ENCODE results near the gene MEOX1.

The MEOX1 gene

DNA sequence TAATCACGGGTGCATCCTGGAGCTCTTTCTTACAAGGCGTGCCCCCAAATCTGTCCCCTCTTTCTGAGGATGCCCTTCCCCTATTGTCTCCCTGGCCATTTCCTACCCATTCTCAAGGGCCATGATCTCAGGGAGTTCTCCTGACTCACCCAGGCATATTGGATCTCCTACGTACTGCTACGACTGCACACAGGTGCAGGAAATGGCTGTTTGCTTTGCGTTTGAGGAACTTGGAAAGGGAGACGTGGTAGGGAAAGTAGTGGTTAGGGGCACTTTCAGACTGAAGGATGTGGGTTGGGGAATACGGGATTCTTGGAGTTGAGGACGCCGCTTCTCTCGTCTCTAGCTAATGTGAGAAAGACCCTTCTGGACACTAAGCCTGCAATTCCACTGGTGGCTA, 18.7 kb upstream of the MEOX1 start:
- no peak for DNase-seq

DNA sequence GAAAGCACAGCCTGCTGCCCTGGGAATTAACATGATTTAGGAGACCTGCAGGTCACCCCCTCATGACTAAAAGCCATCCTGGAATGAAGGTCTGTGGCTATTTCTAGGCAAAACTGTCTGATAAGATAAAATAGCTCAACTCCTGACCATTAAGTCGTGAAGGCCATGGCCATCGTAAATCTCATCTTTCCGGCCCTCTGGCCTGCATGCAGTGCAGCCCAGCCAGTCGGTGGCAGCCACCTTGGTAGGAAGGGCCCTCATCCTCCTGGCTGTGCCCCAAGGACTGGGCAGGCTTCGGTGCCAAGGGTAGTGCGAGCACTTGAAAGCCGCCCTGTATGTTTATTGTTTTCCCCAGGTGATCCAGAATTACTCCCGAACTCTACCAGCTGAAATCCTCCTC, 18.2 kb upstream of the MEOX1 start:
- no peak for DNase-seq

DNA sequence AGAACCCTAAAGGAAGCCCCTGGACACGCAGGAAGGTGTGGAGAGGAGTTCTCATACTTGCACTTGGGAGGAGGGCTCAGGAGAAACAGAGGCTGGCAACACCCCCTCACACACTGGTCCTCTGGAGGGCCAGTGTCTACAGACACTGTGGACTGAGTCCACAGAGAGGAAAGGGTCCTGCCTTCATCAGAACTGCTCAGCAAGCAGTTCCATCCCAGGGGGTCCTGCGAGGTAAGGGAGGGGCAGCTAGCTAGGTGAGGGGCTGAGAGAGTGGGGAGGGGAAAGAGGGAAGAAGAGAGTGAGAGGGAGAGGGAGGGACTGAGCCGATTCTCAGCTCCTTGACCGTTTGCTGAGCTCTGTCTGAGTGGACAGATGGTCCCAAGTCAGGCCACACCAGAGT, 17.7 kb upstream of the MEOX1 start:
- DNase-seq, result no peak

DNA sequence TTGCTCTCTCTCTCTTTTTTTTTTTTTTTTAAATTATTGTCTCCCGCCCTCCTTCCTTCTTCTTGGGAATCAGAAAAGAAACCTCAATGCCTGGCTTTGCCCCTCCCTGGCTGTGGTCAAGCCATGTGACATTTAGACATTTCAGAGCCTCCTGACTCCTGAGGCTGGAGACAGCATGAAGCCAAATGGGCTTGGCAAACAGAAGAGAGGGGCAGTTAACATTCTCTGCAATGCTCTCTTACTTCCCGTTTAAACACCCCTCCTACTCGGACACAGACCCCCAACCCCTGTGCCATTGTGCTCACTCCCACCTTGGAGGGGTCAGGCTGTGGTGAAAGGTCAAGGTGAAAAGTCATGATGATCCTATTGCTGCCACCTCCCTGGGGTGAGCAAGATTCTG, 14.7 kb upstream of the MEOX1 start:
- DNase-seq, result no peak

DNA sequence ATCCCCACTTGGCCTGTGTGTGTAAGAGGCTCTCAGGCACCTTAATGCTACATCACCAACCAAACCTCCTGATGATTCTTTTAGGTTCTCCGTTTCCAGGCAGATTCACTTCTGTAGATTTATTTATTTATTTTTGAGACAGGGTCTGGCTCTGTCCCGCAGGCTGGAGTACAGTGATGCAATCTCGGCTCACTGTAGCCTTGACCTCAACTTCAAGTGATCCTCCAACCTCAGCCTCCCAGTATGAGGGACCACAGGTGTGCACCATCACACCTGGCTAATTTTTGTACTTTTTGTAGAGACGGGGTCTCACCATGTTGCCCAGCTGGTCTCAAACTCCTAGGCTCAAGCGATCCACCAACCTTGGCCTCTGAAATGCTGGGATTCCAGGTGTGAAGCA, 12.7 kb upstream of the MEOX1 start:
- no peak for DNase-seq

DNA sequence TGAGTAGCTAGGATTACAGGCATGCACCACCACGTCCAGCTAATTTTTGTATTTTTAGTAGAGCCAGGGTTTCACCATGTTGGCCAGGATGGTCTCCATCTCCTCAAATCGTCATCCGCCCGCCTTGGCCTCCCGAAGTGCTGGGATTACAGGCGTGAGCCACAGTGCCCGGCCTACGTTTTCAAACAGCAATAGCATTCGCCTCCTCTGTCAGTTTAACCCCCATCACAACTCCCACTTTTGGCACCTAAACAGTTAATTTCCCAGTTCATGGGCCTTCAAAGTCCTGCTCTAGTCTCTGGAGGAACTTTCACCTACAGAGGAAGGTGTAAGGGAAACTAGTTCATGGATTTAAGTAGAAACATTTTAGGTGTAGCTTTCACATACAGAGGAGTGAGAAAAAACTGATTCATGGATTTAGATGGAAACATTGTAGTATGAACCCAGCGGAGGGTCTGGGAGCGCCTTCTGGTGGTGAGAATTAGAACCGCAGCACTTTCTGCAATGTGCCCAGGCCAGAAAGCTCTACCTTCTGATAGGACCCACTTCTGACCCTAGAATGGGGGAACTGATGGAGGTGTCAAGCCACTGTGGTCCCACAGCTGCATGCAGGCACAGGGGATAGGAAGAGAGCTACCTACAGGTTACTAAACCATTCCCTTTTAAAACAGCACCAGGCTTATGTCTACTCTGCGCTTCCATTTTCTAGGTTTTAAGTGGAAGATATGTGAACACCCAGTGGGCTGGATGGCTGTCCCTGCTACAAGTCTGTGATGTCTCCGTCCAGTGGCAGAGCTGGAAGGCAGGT, 12.0 kb upstream of the MEOX1 start:
- peak in 39 of 56 donors; percentile 7 to 82 (median 31) for DNase-seq

DNA sequence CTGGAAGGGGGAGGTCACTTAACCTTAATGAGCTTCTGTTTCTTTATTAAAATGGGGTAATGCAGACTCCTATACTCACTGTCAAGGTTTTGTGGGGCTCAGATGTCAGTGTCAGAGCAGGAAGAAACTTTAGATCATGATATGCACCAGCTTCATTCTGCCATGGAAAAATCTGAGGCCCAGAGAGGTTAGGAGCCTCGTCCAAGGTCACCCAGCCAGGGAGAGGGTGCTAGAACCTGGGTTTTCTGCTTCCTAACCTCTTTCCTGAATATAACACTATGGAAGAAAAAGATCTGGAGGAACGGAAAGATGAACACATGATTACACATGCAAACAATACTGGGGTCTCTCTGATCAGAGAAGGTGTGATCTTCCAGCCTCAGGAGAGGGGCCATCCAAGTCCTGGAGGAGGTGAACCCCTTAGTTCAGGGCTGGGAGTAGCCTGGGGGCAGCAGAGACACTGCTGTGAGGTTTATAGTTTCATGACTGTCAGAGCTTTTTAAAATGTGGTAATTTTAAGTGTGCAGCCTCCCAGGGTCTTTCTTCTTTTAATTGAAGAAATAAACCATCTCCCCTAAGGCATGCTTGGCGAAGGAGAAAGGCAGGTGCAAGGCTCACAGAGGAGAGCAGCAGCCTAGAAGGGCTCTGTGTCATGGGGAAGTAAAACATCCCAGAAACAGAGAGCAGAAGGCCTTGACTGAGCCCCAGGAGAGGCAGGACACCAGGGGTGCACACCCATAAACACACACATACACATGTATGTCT, 10.2 kb upstream of the MEOX1 start:
- DNase-seq, result no peak

DNA sequence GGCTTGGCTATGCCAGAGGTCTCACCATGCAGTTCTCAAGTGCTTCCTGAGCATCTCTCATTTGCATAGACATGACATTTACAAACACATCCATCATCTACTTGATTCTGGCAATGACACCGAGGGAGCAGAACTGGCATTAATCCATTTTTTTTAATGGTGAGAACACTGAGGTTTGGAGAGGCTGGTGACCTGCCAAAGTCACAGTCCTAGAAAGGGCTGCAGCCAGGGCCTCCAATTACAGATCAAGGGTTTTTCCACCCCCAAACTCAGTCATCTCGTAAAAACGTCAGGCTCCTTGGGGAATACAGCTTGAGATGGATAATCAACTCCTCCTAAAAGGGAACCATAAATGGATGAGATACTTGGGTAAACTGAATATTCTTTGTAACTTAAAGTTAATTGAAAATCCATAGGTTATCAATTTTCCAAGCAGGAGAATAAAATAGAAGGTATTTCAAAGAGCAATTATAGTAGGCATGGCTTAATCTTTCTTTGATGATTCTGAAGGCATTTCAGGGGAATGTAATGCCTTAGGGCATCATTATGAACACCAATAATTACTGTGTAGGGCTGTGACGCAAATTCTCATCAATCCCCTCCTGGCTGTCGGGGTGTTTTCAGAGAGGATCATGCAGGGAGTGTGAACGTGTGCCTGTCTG, 9.4 kb upstream of the MEOX1 start:
- DNase-seq, result peak in 9 of 56 donors; percentile 0 to 19 (median 9)

DNA sequence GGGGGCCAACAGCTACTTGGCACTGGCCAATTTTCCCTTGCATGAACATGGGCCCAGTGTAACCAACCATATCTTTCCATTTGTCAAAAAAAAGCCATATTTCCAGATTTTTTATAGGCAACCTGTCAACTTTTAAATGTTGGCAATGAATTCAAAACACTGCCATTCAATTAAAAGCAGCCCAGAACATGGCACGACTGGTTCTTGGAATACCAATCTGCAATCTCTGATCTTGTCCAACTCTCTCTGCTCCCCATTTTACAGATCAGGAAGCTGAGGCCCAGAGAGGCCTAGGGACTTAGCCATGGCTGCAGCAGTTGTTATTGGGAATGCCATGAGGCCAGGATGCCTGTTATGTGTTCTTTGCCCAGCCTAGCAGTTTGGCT, 8.9 kb upstream of the MEOX1 start:
- no peak for DNase-seq

DNA sequence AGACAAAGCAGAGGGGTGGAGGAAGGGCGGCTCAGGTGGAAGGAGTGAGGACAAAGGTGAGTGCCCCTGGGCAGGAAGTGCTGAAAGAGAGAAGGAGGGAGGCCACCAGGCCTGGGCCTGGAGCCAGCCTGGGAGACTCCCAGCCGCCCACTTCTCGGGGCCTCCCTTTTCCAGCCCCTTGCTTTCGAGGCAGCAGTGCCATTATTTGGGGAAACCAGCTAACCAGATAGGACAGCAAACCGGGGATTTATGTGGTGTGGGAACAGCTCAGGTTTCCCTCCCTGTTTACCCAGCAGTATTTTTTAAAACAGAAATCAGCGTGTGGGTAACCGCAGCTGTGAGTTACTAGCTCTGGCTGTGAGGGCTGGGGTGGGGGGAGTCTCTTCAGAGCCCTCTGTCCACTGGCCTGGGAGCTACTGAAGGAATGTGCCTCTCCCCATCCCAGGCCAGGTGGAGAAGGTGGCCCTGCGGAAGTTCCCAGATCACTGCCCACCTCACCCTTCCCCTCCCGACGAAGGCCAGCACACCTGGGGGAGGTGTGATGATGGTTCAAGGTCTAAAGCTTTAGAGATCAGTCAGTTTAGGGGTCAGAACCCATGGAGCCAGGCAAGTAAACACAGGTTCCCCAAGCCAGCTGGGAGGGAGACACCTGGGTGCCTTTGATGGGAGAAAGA, 8.4 kb upstream of the MEOX1 start:
- DNase-seq, result no peak

DNA sequence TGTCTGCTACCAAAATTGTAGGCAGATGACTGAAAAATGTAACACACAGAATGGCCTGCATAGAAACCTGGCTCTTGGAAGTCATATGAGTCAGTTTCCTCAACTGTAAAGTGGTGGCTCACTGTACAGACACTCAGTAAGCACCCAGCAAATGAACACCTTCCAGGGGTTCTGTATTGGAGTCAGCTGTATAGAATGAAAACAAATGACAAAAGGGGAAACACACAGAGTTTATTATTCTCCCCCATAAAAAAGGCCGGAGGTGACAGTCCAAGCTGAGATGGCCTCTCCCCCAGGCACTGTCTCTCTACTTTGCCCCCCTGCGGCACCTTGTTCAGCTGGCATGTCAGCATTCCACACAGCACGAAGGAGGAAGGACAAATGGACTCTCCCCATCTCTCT, 6.2 kb upstream of the MEOX1 start:
- no peak for DNase-seq

DNA sequence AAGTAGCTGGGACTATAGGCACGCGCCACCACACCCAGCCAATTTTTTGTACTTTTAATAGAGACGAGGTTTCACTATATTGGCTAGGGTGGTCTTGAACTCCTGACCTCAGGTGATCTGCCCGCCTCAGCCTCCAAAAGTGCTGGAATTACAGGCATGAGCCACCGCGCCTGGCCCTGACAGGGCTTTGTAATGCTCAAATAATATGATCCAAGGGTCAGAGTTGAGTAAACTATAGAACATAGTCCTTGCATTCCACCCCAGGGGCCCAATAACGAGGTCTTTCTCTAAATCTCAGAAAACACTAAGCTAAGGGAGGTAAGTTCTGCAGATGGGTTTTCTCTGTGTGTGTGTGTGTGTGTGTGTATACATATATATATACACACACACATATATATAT, 5.8 kb upstream of the MEOX1 start:
- no peak for DNase-seq

DNA sequence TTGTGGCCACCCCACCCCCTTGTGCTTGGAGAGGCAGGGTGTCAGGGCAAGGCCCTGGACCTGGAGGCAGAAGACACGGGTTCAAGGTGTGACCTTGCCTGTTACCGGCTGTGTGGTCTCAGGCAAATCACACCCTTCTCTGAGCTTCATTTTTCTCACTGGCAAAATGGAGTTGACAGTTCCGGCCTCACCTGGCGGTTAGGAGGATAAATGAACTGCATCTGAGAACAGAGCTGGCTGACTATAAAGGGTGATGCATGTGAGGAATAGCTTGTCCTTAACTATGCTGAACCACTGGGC, 4.2 kb upstream of the MEOX1 start:
- DNase-seq, result no peak

DNA sequence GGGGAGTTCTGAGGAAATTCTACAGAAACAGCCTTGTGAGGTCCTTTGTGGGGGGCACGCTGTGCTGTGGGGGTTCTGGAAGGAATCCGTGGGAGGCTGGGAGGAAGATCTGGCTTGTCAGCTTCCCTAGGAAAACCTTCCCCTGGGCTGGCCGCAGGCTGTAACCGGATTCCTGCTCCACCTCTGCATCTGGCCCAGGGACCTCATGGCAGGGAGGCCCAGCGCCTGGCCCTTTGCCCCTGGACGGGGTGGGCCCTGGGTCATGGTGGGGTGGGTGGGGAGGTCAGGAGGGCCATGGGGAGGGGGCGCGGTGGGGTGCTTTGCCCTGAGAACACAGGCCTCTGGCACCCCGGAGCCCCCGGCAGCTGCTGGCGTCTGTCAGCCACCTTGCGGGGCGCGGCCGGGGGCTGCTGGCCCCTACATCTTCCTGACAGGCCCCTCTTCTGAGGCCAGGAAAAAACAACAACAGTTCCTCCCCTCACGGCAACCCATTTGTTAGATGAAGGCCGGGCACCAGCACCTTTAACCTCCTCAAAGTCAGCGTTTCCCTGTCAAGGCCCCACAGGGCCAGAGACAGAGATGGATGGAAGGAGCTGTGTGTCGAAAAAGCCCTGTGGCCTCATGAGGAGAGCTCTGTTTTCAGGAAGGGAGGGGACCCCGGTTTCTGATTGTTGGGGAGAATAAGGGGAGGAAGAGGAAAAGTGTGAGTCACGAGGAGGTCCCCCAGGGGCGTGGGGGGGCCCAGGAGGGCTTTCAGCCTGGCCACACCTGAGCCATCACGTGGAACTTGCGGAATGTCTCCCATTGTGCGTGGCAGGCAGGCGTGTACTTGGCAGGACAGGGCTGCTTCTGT, 3.6 kb upstream of the MEOX1 start:
- no peak for DNase-seq

DNA sequence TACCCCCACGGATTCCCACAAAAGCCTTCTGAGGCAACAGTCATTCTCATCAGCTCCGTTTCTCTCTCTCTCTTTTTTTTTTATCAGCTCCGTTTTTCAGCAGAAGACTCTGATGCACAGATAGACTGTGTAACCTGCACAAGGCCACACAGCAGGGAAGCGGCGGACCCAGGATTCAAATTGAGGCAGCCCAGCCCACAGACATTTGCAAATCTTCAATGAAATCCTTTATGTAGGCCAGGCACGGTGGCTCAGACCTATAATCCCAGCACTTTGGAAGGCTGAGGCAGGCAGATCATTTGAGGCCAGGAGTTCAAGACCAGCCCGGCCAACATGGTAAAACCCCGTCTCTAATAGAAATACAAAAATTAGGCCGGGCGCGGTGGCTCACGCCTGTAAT, 2.4 kb upstream of the MEOX1 start:
- DNase-seq, result no peak

DNA sequence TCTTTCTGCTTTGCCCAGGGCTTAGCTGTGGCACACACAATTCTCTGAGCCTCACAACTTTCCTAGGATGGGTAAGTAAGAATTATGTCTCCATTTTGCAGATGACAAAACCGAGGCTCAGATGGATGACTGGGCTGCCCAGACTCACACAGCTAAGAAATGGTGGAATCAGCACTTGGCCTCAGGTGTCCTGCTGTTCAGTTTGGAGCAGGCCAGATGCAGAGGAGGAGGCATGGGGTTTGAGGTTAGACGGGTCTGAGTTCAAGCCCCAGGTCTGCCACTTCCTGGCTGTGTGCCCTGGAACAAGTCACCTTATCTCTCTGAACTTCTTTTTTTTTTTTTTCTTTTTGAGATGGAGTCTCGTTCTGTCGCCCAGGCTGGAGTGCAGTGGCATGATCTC, 1.7 kb upstream of the MEOX1 start:
- no peak for DNase-seq

DNA sequence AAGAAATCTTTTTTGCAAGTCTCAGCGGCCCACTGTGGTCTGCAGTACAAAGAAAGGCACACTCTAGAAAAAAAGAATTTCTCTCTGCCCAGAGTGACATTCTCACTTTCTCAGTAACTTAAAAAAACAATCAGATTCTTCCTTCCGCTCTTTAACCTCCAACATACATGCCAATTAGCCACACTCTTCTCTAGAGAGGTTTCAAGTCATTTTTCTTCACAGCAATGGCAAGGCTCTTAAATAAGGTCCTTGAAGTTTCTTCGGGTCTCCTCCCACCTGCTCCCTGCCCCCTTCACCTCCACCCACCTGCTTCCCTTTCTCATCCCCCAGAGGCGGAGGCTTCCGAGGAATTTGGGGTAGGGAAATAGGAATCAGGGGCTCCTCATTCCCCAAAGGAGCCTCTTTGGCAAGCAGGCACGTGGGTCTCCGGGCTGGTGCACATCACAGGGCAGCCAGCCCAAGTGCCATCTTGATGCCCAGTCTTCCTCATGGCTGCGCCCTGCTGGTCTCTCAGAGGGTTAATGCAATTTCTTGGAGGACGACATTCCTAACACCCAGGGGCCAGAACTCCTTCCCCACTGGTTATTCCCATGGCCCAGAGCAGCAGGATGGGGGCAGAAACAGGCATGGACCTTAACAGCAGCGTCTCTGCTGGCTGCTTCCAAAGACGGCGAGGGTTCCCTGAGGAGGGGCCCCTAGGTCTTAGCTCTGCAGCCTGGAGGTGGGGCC, 855 bp upstream of the MEOX1 start:
- no peak for DNase-seq

DNA sequence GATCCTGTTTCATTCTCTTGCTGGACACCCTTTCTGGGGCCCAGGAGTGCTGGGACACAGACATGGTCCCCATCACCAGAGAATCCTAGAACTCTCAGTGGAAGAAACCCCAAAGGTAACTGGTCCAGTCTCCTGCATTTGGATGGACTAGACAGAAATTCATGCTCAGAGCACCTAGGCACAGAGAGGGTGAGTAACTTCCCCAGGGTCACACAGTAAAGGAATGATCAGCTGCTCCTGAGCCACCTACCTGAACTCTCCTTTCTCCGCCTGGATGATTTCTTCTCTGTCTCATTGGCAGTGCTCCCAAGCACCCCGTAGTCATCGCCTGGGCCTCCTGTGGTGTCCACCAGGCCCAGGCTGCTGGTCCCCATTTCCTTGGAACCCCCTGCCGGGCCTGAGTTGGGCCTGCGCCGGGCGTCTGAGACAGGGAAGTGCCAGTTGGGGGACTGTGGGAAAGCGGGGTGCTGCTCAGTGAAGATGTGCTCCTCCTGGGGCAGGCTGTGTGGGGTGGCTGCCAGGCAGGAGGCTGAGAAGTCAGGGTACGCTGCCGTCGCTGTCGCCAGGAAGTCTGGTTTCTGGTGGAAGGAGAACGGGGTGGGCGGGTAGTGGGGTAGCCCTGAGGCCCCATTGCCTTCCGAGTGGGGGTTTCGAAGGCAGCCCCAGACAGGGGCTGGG, 767 bp downstream of the MEOX1 start:
- no peak for DNase-seq

DNA sequence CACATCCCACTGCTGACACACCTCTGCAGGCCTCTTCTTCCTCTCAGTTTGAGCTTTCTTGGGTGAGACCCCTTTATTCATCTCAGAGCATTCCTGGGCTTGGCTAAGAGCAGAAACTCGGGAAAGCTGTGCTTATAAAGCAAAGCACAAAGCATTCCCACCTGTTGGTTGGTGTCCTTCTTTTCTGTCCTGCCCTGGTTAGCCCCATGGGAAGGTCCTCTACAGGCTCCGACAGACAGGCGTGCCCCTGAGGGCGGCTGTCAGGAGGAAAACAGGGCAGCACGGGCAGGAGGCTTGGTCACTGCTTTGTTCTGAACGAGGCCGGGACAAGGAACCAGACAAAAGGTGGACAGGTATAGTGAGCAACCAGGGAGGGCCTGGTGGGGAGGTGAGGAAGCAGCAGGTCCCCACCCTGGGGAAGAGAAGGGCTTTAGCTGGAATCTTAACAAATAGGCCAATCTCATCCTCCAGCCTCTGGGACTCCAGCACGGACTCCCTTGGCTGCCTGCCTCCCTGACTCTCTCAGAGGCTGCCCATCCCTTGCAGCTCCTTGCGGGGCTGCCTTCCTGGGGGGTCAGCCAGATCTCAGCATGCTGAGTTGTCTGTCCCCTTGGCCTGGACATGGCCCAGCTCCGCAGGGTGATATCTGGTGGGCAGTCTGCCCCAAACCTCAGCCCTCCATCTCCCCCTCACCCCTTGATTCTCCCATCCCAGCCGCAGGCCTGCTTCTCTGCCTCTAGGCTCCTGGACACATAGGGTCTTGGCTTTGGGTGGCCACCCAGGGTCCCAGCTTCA, 1.7 kb downstream of the MEOX1 start:
- DNase-seq, result no peak

All from amygdala (tissue), 56 donors.